Lower lobe of right lung (tissue), 2 donors: Measurements from ENCODE around the gene CNOT6. TPM values are rescaled to one million over a fixed set of nuclear protein-coding genes. Genes with fewer than 3 reads are reported as not detected.

ENCODE experiments used
- ATAC-seq, 2 donors: fragments of 200-7000 bp; cut with Tn5 transposase; one replicate each; pipeline ENCODE4 v1.9.1; 2020 to 2022; ENCODE audit warnings: mild to moderate bottlenecking in 2 of 2, moderate library complexity in 2 of 2
- DNase-seq: peaks from one replicate; pipeline ENCODE4 v3.0.0-alpha.2; 2020
- H3K27ac ChIP-seq: fragments of 200-600 bp; one replicate; pipeline ENCODE4 v1.8.0; 2022
- H3K27me3 ChIP-seq: fragments of 200-600 bp; one replicate; pipeline ENCODE4 v1.8.0; 2022; ENCODE audit warnings: low read depth
- H3K36me3 ChIP-seq: fragments of 200-600 bp; one replicate; pipeline ENCODE4 v1.8.0; 2022; ENCODE audit warnings: mild to moderate bottlenecking
- H3K4me1 ChIP-seq: fragments of 200-600 bp; one replicate; pipeline ENCODE4 v1.8.0; 2022
- H3K4me3 ChIP-seq: fragments of 200-600 bp; one replicate; pipeline ENCODE4 v1.8.0; 2022; ENCODE audit warnings: mild to moderate bottlenecking
- H3K9me3 ChIP-seq: fragments of 200-600 bp; one replicate; pipeline ENCODE4 v1.8.0; 2022
- CTCF ChIP-seq: fragments of 200-600 bp; IDR thresholded peaks from one replicate; pipeline ENCODE4 v1.8.0; 2022; ENCODE audit warnings: antibody characterized with exemption, mild to moderate bottlenecking
- intact Hi-C: fragments of 100-400 bp; cut with DNase I; formaldehyde crosslinking; loops from one replicate; pipeline ENCODE4 v1.11.0; 2022
- total RNA-seq: library from RNA; stranded (reverse); fragmentation: NEBNext Ultra II Directional; extraction: Animal tissue kit (Norgen Biotek cat#: 25700); gene quantifications from one replicate; pipeline ENCODE4 v1.2.1, GENCODE V29; 2021
- donor health status: DM: no; HTN: yes; CAD: no; lungs with severe emphysema.

Gene CNOT6
- total RNA-seq, 1 donor from 2014 or later, result 32.4 TPM

GRCh38 chr5:180535573-180535972 lies 41.4 kb downstream of the CNOT6 start:
- no peak for ATAC-seq
- intact Hi-C loops, result no loop called here
- no peaks in the 10 kb centered on the region for H3K9me3 ChIP-seq
- no peak overlapping the region for H3K4me3 ChIP-seq
- peaks cover 30% of the 10 kb centered on the region for H3K36me3 ChIP-seq
- no peaks in the 10 kb centered on the region for H3K27me3 ChIP-seq
- TF ChIP-seq CTCF, result no peak
- DNase-seq, result no peak
- H3K27ac ChIP-seq, result no peak overlapping the region
- H3K4me1 ChIP-seq, result no peaks in the 10 kb centered on the region

GRCh38 chr5:180540050-180540694 lies 46.0 kb downstream of the CNOT6 start:
- no peak for DNase-seq
- H3K4me3 ChIP-seq, result no peak overlapping the region
- H3K4me1 ChIP-seq, result no peaks in the 10 kb centered on the region
- intact Hi-C loops, result no loop called here
- H3K27me3 ChIP-seq, result no peaks in the 10 kb centered on the region
- no peak overlapping the region for H3K27ac ChIP-seq
- peaks cover 28% of the 10 kb centered on the region for H3K36me3 ChIP-seq
- no peaks in the 10 kb centered on the region for H3K9me3 ChIP-seq
- no peak for ATAC-seq
- no peak for TF ChIP-seq CTCF

GRCh38 chr5:180541710-180542109 lies 47.5 kb downstream of the CNOT6 start:
- Histone ChIP-seq H3K4me3 (no peak overlapping the region), H3K27ac (no peak overlapping the region), H3K36me3 (peaks cover 21% of the 10 kb centered on the region), H3K9me3 (no peaks in the 10 kb centered on the region), H3K4me1 (no peaks in the 10 kb centered on the region), H3K27me3 (no peaks in the 10 kb centered on the region)
- DNase-seq (no peak), ATAC-seq (no peak)
- TF ChIP-seq CTCF, result no peak
- intact Hi-C loops, result no loop called here

GRCh38 chr5:180545248-180545647 lies 51.1 kb downstream of the CNOT6 start:
- H3K27ac ChIP-seq, result no peak overlapping the region
- intact Hi-C loops, result no loop called here
- peaks cover 23% of the 10 kb centered on the region for H3K36me3 ChIP-seq
- no peaks in the 10 kb centered on the region for H3K4me1 ChIP-seq
- no peak overlapping the region for H3K4me3 ChIP-seq
- DNase-seq (no peak), ATAC-seq (no peak)
- TF ChIP-seq CTCF, result no peak
- no peaks in the 10 kb centered on the region for H3K27me3 ChIP-seq
- H3K9me3 ChIP-seq, result no peaks in the 10 kb centered on the region

GRCh38 chr5:180548563-180548962 lies 54.4 kb downstream of the CNOT6 start:
- TF ChIP-seq CTCF, result no peak
- Histone ChIP-seq H3K4me1 (no peaks in the 10 kb centered on the region), H3K27me3 (no peaks in the 10 kb centered on the region), H3K9me3 (no peaks in the 10 kb centered on the region), H3K4me3 (no peak overlapping the region), H3K36me3 (peaks cover 27% of the 10 kb centered on the region), H3K27ac (no peak overlapping the region)
- DNase-seq (no peak), ATAC-seq (no peak)
- intact Hi-C loops, result no loop called here
